Subcutaneous abdominal adipose tissue (tissue), 5 donors: ENCODE measurements around the gene EEFSEC.

Experiments used
- H3K27ac ChIP-seq: one replicate; pipeline ENCODE4 v1.7.0; 2013; ENCODE audit warnings: low read depth, mild to moderate bottlenecking, inconsistent platforms, low read length, moderate library complexity
- H3K27me3 ChIP-seq, 5 donors: one replicate each; pipeline ENCODE4 v1.7.0; 2013; ENCODE audit warnings: low read length in 5 of 5, inconsistent platforms in 1 of 5; ENCODE audit not compliant: control insufficient read depth in 5 of 5, insufficient read depth in 4 of 5
- H3K36me3 ChIP-seq, 5 donors: one replicate each; pipeline ENCODE4 v1.7.0; 2013; ENCODE audit warnings: low read length in 5 of 5; ENCODE audit not compliant: control insufficient read depth in 5 of 5, insufficient read depth in 5 of 5
- H3K4me1 ChIP-seq, 5 donors: one replicate each; pipeline ENCODE4 v1.7.0; 2013; ENCODE audit warnings: low read length in 5 of 5, mild to moderate bottlenecking in 3 of 5, moderate library complexity in 1 of 5; ENCODE audit not compliant: control insufficient read depth in 5 of 5, insufficient read depth in 5 of 5
- H3K4me3 ChIP-seq, 5 donors: one replicate each; pipeline ENCODE4 v1.7.0; 2013; ENCODE audit warnings: low read length in 5 of 5, low read depth in 1 of 5
- H3K9ac ChIP-seq, 5 donors: one replicate each; pipeline ENCODE4 v1.7.0; 2013; ENCODE audit warnings: low read length in 5 of 5, mild to moderate bottlenecking in 4 of 5, moderate library complexity in 3 of 5
- H3K9me3 ChIP-seq, 5 donors: one replicate each; pipeline ENCODE4 v1.7.0; 2013; ENCODE audit warnings: low read length in 5 of 5; ENCODE audit not compliant: control insufficient read depth in 5 of 5
- donor health status: healthy.
- donor health status: healthy.
- donor health status: healthy.
- donor health status: healthy.
- donor health status: healthy.

EEFSEC gene

DNA sequence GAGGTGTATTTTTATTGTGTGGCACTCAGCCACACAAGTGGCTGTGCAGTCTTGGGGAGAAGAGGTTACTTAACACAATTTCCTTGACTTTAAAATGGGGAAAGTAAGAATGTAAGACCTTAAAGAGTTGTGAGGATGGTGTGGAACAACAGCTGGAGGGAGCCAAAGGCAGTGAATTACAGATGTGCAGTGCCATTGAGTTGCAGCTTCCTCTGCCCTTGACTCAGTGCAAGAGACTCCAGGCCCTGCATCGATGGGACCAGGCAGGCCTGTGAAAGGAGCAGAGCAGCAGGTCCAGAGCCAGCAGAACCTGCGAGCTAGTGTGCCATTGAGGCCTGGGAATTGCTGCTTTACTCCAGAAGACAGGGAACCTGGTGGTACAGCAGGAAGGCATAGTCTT, 27.2 kb downstream of the EEFSEC start:
- Histone ChIP-seq H3K36me3 (no peaks in the 10 kb centered on the region), H3K4me1 (peaks cover 0 to 10% (median 8%) of the 10 kb centered on the region in 5 donors), H3K4me3 (no peak overlapping the region), H3K27me3 (no peaks in the 10 kb centered on the region), H3K9me3 (no peaks in the 10 kb centered on the region), H3K9ac (no peak overlapping the region), H3K27ac (no peak overlapping the region)

DNA sequence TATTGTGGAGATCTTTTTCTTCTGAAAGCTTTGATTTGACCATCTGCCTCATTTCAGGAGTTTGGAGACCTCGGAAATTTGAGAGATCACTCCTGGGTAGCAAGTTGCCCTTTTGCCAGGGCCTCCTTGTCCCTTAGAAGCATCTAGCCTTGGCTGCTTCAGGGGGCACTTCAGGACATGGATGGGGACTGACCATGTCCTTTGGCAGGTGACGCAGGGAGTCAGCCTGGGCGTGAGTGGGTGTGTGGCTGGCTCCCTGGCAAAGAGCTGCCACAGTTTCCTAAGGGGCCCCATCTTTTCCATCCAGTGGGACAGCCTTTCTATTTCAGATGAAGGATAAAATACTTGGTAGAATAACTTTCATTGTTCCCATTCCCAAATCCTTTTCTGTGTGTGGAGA, 27.6 kb downstream of the EEFSEC start:
- Histone ChIP-seq H3K36me3 (no peaks in the 10 kb centered on the region), H3K27me3 (no peaks in the 10 kb centered on the region), H3K4me3 (no peak overlapping the region), H3K9ac (no peak overlapping the region), H3K9me3 (no peaks in the 10 kb centered on the region), H3K4me1 (peaks cover 0 to 10% (median 8%) of the 10 kb centered on the region in 5 donors), H3K27ac (no peak overlapping the region)

DNA sequence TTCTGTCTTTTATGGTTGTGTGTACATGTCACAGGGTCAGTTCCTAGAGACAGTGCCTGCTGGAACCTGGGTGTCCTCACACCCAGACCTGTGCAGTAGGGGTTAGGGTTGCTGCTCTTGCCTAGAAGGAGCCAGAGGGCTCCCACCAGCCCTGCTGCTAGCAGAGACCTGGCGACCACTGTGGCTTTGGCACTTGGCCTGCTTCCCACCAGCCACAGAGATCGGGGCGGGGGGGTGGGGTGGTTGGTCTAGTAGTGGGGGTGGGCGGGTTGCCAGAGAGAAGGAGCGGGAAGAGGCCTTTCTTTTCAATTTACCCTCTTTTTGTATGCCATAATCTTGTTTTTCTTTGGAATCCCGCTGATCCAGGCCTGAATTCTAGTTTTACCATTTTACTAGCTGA, 29.4 kb downstream of the EEFSEC start:
- no peak overlapping the region for H3K9ac ChIP-seq
- H3K4me1 ChIP-seq: peaks cover 0 to 10% (median 8%) of the 10 kb centered on the region in 5 donors
- H3K4me3 ChIP-seq: no peak overlapping the region
- H3K36me3 ChIP-seq: no peaks in the 10 kb centered on the region
- no peaks in the 10 kb centered on the region for H3K27me3 ChIP-seq
- no peaks in the 10 kb centered on the region for H3K9me3 ChIP-seq
- no peak overlapping the region for H3K27ac ChIP-seq

DNA sequence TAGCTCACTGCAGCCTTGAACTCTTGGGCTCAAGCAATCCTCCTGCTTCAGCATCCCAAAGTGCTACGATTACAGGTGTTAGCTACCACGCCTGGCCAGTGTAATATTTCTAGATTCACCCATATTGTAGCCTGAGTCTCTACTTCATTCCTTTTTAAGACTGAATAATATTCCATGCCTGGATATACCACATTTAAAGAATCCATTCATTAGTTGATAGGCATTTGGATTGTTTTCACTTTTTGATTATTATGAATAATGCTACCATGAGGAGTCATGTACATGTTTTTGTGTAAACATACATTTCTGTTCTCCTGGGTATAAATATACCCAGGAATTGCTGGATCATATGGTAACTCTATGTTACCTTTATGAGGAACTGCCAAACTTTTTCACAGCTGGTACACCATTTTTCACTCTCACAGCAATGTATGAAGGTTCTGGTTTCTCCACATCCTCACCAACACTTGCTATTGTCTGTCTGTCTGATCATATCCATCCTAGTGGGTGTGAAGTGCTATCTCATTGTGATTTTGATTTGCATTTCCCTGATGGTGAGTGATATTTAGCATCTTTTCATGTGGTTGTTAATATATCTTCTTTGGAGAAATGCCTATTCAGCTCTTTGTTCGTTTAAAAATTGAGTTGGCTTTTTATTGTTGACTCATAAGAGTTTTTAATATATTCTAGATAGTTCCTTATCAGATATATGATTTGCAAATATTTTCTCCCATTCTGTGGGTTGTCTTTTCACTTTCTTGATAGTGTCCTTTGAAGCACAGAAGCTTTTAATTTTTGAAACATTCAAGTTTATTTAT, 32.6 kb downstream of the EEFSEC start:
- H3K27me3 ChIP-seq: no peaks in the 10 kb centered on the region

DNA sequence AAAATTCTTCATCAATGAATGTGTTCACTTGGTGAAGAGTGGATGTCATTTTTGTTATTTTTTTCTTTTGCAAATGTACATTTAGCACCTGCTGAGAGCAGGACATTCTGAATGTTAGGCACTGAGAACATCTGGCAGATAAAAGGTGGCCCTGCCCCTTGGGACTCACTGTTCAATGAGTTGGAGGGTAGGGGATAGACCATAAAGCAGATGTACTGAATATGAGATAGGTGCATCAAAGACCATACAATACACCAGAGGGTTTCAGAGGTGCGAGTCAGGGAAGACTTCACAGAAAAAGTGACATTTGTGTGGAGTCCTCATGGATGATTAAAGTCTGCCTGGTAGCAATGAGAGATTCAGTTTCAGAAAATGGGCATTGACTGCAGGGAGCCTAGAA, 34.2 kb downstream of the EEFSEC start:
- no peak overlapping the region for H3K4me3 ChIP-seq
- no peaks in the 10 kb centered on the region for H3K27me3 ChIP-seq
- H3K9ac ChIP-seq: no peak overlapping the region
- no peak overlapping the region for H3K27ac ChIP-seq
- no peaks in the 10 kb centered on the region for H3K4me1 ChIP-seq
- H3K9me3 ChIP-seq: no peaks in the 10 kb centered on the region
- H3K36me3 ChIP-seq: no peaks in the 10 kb centered on the region

More for the DNA sequence above, 32.6 kb downstream of the EEFSEC start:
- H3K9me3 ChIP-seq: no peaks in the 10 kb centered on the region
- H3K9ac ChIP-seq: no peak overlapping the region
- H3K36me3 ChIP-seq: no peaks in the 10 kb centered on the region
- no peaks in the 10 kb centered on the region for H3K4me1 ChIP-seq
- no peak overlapping the region for H3K4me3 ChIP-seq
- no peak overlapping the region for H3K27ac ChIP-seq

DNA sequence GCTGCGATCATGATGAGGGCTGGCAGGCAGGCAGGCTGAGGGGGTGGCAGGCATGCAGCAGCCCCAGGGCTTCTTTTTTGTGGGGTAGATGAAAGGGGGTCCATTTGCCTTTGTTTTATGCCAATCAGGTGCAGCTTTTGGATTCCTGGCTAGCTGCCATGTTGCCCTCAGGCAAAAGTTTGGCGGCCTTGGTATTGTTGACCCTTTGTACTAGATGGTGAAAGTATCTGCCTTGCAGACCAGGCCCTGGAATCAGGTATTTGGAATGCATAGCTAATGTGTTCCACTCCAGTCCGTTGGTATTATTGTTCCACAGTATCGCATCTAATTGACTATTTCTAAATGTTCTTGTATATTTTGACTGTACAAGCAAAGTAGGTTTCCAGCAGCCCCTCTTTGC, 35.0 kb downstream of the EEFSEC start:
- Histone ChIP-seq H3K9ac (no peak overlapping the region), H3K27ac (no peak overlapping the region), H3K4me3 (no peak overlapping the region), H3K4me1 (no peaks in the 10 kb centered on the region), H3K9me3 (no peaks in the 10 kb centered on the region), H3K27me3 (no peaks in the 10 kb centered on the region), H3K36me3 (no peaks in the 10 kb centered on the region)

DNA sequence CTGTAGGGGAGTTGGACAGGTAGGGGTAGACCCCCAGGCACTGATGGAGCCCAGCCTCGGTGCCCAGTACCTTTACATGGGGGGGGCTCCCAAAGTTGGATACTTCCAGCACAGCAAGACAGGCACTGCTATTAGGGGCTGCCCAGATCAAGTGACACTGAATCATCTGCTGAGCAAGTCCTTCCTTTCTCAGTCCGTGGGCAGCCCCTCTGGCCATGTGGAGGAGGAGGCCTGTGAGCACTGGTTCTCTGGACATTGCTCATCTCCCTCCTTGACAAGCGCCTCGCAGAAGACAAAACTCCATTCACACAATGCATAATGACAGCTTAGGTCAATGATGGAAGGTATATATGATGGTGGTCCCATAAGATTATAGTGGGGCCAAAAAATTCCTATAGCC, 35.7 kb downstream of the EEFSEC start:
- H3K27me3 ChIP-seq: no peaks in the 10 kb centered on the region
- no peak overlapping the region for H3K9ac ChIP-seq
- H3K4me3 ChIP-seq: no peak overlapping the region
- H3K4me1 ChIP-seq: peaks cover 0 to 4% (median 1%) of the 10 kb centered on the region in 5 donors
- H3K36me3 ChIP-seq: no peaks in the 10 kb centered on the region
- no peak overlapping the region for H3K27ac ChIP-seq
- H3K9me3 ChIP-seq: no peaks in the 10 kb centered on the region

DNA sequence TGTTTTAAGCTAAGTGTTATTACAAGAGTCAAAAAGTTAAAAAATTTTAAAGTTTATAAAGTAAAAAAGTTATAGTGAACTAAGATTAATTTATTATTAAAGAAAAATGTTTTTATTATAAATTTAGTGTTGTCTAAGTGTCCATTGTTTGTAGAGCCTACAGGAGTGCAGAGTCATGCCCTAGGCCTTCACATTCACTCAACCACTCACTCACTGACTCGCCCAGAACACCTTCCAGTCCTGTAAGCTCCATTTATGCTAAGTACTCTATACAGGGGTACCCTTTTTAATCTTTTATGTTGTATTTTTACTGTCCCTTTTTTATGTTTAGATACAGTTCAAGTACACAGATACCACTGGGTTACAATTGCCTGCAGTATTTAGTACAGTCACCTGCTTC, 37.2 kb downstream of the EEFSEC start:
- Histone ChIP-seq H3K36me3 (no peaks in the 10 kb centered on the region), H3K9ac (no peak overlapping the region), H3K27me3 (no peaks in the 10 kb centered on the region), H3K4me1 (peaks cover 0 to 19% (median 11%) of the 10 kb centered on the region in 5 donors), H3K9me3 (no peaks in the 10 kb centered on the region), H3K4me3 (no peak overlapping the region), H3K27ac (no peak overlapping the region)

DNA sequence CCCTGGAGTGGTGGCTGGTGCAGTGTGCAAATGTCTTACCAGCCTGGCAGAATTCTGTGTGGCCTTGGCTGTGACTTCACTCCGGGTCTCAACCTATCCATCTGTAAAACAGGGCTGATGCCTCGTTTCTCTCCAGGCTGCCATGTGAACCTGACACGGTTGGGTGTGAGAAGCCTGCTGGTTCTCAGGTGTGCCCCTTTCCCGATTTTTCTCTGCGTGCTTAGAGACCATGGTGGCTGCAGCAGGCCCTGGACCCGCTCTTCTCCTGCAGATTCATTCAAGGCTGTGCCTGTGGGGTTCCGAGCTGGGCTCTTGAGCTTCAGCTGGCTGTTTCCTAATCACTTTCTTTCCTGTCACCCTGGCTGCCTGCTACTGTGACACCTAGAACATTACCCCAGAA, 38.9 kb downstream of the EEFSEC start:
- Histone ChIP-seq H3K27ac (no peak overlapping the region), H3K36me3 (no peaks in the 10 kb centered on the region), H3K4me1 (peaks cover 0 to 24% (median 14%) of the 10 kb centered on the region in 5 donors), H3K4me3 (no peak overlapping the region), H3K9me3 (no peaks in the 10 kb centered on the region), H3K27me3 (no peaks in the 10 kb centered on the region), H3K9ac (no peak overlapping the region)

DNA sequence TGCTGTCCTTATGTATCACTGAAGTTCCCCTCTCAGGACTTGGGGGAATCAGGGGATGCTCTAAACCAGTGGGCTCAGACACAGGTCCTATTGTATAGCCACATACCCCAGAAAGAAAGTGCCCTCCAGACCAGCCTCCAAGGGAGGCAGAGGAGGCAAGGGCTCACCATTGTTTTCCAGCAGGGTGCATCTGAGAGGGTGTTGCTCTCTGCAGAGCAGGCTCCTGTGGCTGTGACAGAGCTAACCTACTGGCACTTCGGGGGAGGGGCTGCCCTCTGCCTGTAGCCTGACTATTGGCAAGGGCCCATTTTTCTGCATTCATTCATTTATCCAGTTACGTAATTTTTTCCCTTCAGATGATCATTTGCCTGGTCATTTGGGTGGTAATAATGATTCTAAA, 39.9 kb downstream of the EEFSEC start:
- no peak overlapping the region for H3K9ac ChIP-seq
- no peak overlapping the region for H3K27ac ChIP-seq
- H3K36me3 ChIP-seq: no peaks in the 10 kb centered on the region
- H3K27me3 ChIP-seq: no peaks in the 10 kb centered on the region
- H3K4me3 ChIP-seq: no peak overlapping the region
- H3K9me3 ChIP-seq: no peaks in the 10 kb centered on the region
- peaks cover 0 to 26% (median 14%) of the 10 kb centered on the region in 5 donors for H3K4me1 ChIP-seq
